ENCODE measurements around the gene TMEM131.

The TMEM131 gene

GRCh38 chr2:97769308-97769707, 226.4 kb downstream of the TMEM131 start:
- Histone ChIP-seq H3K36me3 (ENCODE audit: control insufficient read depth in 1 of 2, insufficient read depth in 2 of 2, low read length in 2 of 2) (peaks cover 17 to 31% of the 10 kb centered on the region in 2 experiments), H3K4me3 (ENCODE audit: low read depth, low read length) (no peak overlapping the region), H3K4ac (ENCODE audit: low read depth, low read length) (no peak overlapping the region), H3K4me2 (ENCODE audit: low read length) (no peak overlapping the region), H4K8ac (ENCODE audit: low read depth, low read length) (no peak overlapping the region), H3K14ac (ENCODE audit: low read length) (no peak overlapping the region), H3K9ac (ENCODE audit: low read length) (no peak overlapping the region), H3K23ac (ENCODE audit: low read length) (no peak overlapping the region), H3K79me1 (ENCODE audit: low read length) (no peaks in the 10 kb centered on the region), H2BK120ac (ENCODE audit: insufficient read depth, low read length, poor library complexity) (no peak overlapping the region), H4K12ac (ENCODE audit: low read depth, low read length) (no peak overlapping the region), H3K79me2 (ENCODE audit: control insufficient read depth, insufficient read depth, low read length, poor library complexity) (no peaks in the 10 kb centered on the region), H3K9me3 (ENCODE audit: insufficient read depth, low read depth, low read length) (no peaks in the 10 kb centered on the region), H2BK12ac (ENCODE audit: low read length) (no peak overlapping the region), H4K91ac (ENCODE audit: low read depth, low read length) (no peak overlapping the region), H2BK5ac (ENCODE audit: low read depth, low read length, poor library complexity) (no peak overlapping the region), H3K27me3 (ENCODE audit: insufficient read depth, low read length) (no peaks in the 10 kb centered on the region), H3K18ac (ENCODE audit: low read length) (no peak overlapping the region), H3K4me1 (ENCODE audit: control insufficient read depth in 1 of 2, insufficient read depth in 2 of 2, low read length in 2 of 2) (no peaks in the 10 kb centered on the region), H2AK5ac (ENCODE audit: low read length) (no peak overlapping the region), H3K27ac (ENCODE audit: low read depth, low read length) (no peak overlapping the region), H2AFZ (ENCODE audit: insufficient read depth, low read length, poor library complexity) (no peak overlapping the region)
- WGBS (ENCODE audit: extremely low coverage, insufficient coverage, insufficient read length) = no CpG with 5 or more reads among the region's 3 CpGs
- DNase-seq = no peak

GRCh38 chr2:97766567-97766966, 229.2 kb downstream of the TMEM131 start:
- no peak overlapping the region for H2BK12ac ChIP-seq (ENCODE audit: low read length)
- no peak overlapping the region for H2BK5ac ChIP-seq (ENCODE audit: low read depth, low read length, poor library complexity)
- no peak overlapping the region for H2AFZ ChIP-seq (ENCODE audit: insufficient read depth, low read length, poor library complexity)
- H2AK5ac ChIP-seq (ENCODE audit: low read length) = no peak overlapping the region
- no peak overlapping the region for H4K91ac ChIP-seq (ENCODE audit: low read depth, low read length)
- H3K4me2 ChIP-seq (ENCODE audit: low read length) = no peak overlapping the region
- no peak overlapping the region for H3K9ac ChIP-seq (ENCODE audit: low read length)
- no peak overlapping the region for H3K18ac ChIP-seq (ENCODE audit: low read length)
- H3K79me1 ChIP-seq (ENCODE audit: low read length) = no peaks in the 10 kb centered on the region
- no peaks in the 10 kb centered on the region for H3K79me2 ChIP-seq (ENCODE audit: control insufficient read depth, insufficient read depth, low read length, poor library complexity)
- H3K27ac ChIP-seq (ENCODE audit: low read depth, low read length) = no peak overlapping the region
- H3K9me3 ChIP-seq (ENCODE audit: insufficient read depth, low read depth, low read length) = no peaks in the 10 kb centered on the region
- no peak overlapping the region for H3K14ac ChIP-seq (ENCODE audit: low read length)
- peaks cover 19 to 32% of the 10 kb centered on the region in 2 experiments for H3K36me3 ChIP-seq (ENCODE audit: control insufficient read depth in 1 of 2, insufficient read depth in 2 of 2, low read length in 2 of 2)
- no peak overlapping the region for H4K8ac ChIP-seq (ENCODE audit: low read depth, low read length)
- DNase-seq = no peak
- no peaks in the 10 kb centered on the region for H3K4me1 ChIP-seq (ENCODE audit: control insufficient read depth in 1 of 2, insufficient read depth in 2 of 2, low read length in 2 of 2)
- H3K23ac ChIP-seq (ENCODE audit: low read length) = no peak overlapping the region
- no peak overlapping the region for H2BK120ac ChIP-seq (ENCODE audit: insufficient read depth, low read length, poor library complexity)
- H3K4ac ChIP-seq (ENCODE audit: low read depth, low read length) = no peak overlapping the region
- H4K12ac ChIP-seq (ENCODE audit: low read depth, low read length) = no peak overlapping the region
- no peak overlapping the region for H3K4me3 ChIP-seq (ENCODE audit: low read depth, low read length)
- WGBS (ENCODE audit: extremely low coverage, insufficient coverage, insufficient read length) = no CpG with 5 or more reads among the region's 5 CpGs
- H3K27me3 ChIP-seq (ENCODE audit: insufficient read depth, low read length) = no peaks in the 10 kb centered on the region

- Histone ChIP-seq H2BK120ac (ENCODE audit: insufficient read depth, low read length, poor library complexity) (no peak overlapping the region), H3K14ac (ENCODE audit: low read length) (no peak overlapping the region), H2AK5ac (ENCODE audit: low read length) (no peak overlapping the region), H3K27me3 (ENCODE audit: insufficient read depth, low read length) (no peaks in the 10 kb centered on the region), H3K9me3 (ENCODE audit: insufficient read depth, low read depth, low read length) (no peaks in the 10 kb centered on the region), H3K4ac (ENCODE audit: low read depth, low read length) (no peak overlapping the region), H4K12ac (ENCODE audit: low read depth, low read length) (no peak overlapping the region), H2AFZ (ENCODE audit: insufficient read depth, low read length, poor library complexity) (no peak overlapping the region), H3K27ac (ENCODE audit: low read depth, low read length) (no peak overlapping the region), H3K18ac (ENCODE audit: low read length) (no peak overlapping the region), H3K23ac (ENCODE audit: low read length) (no peak overlapping the region), H2BK12ac (ENCODE audit: low read length) (no peak overlapping the region), H3K36me3 (ENCODE audit: control insufficient read depth in 1 of 2, insufficient read depth in 2 of 2, low read length in 2 of 2) (peaks cover 23 to 37% of the 10 kb centered on the region in 2 experiments), H3K9ac (ENCODE audit: low read length) (no peak overlapping the region), H3K4me1 (ENCODE audit: control insufficient read depth in 1 of 2, insufficient read depth in 2 of 2, low read length in 2 of 2) (no peaks in the 10 kb centered on the region), H3K79me2 (ENCODE audit: control insufficient read depth, insufficient read depth, low read length, poor library complexity) (no peaks in the 10 kb centered on the region), H3K4me2 (ENCODE audit: low read length) (no peak overlapping the region), H3K4me3 (ENCODE audit: low read depth, low read length) (no peak overlapping the region), H2BK5ac (ENCODE audit: low read depth, low read length, poor library complexity) (no peak overlapping the region), H4K91ac (ENCODE audit: low read depth, low read length) (no peak overlapping the region), H4K8ac (ENCODE audit: low read depth, low read length) (no peak overlapping the region), H3K79me1 (ENCODE audit: low read length) (no peaks in the 10 kb centered on the region)
- no CpG with 5 or more reads among the region's 4 CpGs for WGBS (ENCODE audit: extremely low coverage, insufficient coverage, insufficient read length)
- no peak for DNase-seq
Measured at GRCh38 chr2:97765933-97766332, 229.8 kb downstream of the TMEM131 start.

GRCh38 chr2:97764559-97765263, 231.0 kb downstream of the TMEM131 start:
- Histone ChIP-seq H3K23ac (ENCODE audit: low read length) (no peak overlapping the region), H3K36me3 (ENCODE audit: control insufficient read depth in 1 of 2, insufficient read depth in 2 of 2, low read length in 2 of 2) (peaks cover 32 to 46% of the 10 kb centered on the region in 2 experiments), H3K79me1 (ENCODE audit: low read length) (no peaks in the 10 kb centered on the region), H3K4ac (ENCODE audit: low read depth, low read length) (no peak overlapping the region), H3K9ac (ENCODE audit: low read length) (no peak overlapping the region), H4K8ac (ENCODE audit: low read depth, low read length) (no peak overlapping the region), H3K4me3 (ENCODE audit: low read depth, low read length) (no peak overlapping the region), H2BK12ac (ENCODE audit: low read length) (no peak overlapping the region), H3K4me1 (ENCODE audit: control insufficient read depth in 1 of 2, insufficient read depth in 2 of 2, low read length in 2 of 2) (no peaks in the 10 kb centered on the region), H3K9me3 (ENCODE audit: insufficient read depth, low read depth, low read length) (no peaks in the 10 kb centered on the region), H3K27me3 (ENCODE audit: insufficient read depth, low read length) (no peaks in the 10 kb centered on the region), H4K91ac (ENCODE audit: low read depth, low read length) (no peak overlapping the region), H3K4me2 (ENCODE audit: low read length) (no peak overlapping the region), H2AK5ac (ENCODE audit: low read length) (no peak overlapping the region), H3K79me2 (ENCODE audit: control insufficient read depth, insufficient read depth, low read length, poor library complexity) (no peaks in the 10 kb centered on the region), H3K18ac (ENCODE audit: low read length) (no peak overlapping the region), H4K12ac (ENCODE audit: low read depth, low read length) (no peak overlapping the region), H2BK120ac (ENCODE audit: insufficient read depth, low read length, poor library complexity) (no peak overlapping the region), H3K14ac (ENCODE audit: low read length) (no peak overlapping the region), H3K27ac (ENCODE audit: low read depth, low read length) (no peak overlapping the region), H2BK5ac (ENCODE audit: low read depth, low read length, poor library complexity) (no peak overlapping the region), H2AFZ (ENCODE audit: insufficient read depth, low read length, poor library complexity) (no peak overlapping the region)
- no CpG with 5 or more reads among the region's 11 CpGs for WGBS (ENCODE audit: extremely low coverage, insufficient coverage, insufficient read length)
- peak in 1 of 2 donors; percentile 44 for DNase-seq
